NCI-H526 (cell line): ENCODE data around the gene ABHD15.
"Not testable (repeated sequence)": the region's sequence is repeated elsewhere in the genome, so short reads cannot be mapped to it uniquely, and the experiment has no call there.

Experiments
- DNase-seq, 2 experiments: peaks; one replicate each; lab custom pipeline; 2025; lab: John Stamatoyannopoulos, UW

The ABHD15 gene

GRCh38 chr17:29568331-29569244, 1.8 kb upstream of the ABHD15 start, which contains the start of gene TP53I13:
TP53I13 (plus strand) TSS chr17:29568701; CDS start chr17:29568759, 58 bp downstream.
- DNase-seq, result peak; percentile 89 to 99

DNA sequence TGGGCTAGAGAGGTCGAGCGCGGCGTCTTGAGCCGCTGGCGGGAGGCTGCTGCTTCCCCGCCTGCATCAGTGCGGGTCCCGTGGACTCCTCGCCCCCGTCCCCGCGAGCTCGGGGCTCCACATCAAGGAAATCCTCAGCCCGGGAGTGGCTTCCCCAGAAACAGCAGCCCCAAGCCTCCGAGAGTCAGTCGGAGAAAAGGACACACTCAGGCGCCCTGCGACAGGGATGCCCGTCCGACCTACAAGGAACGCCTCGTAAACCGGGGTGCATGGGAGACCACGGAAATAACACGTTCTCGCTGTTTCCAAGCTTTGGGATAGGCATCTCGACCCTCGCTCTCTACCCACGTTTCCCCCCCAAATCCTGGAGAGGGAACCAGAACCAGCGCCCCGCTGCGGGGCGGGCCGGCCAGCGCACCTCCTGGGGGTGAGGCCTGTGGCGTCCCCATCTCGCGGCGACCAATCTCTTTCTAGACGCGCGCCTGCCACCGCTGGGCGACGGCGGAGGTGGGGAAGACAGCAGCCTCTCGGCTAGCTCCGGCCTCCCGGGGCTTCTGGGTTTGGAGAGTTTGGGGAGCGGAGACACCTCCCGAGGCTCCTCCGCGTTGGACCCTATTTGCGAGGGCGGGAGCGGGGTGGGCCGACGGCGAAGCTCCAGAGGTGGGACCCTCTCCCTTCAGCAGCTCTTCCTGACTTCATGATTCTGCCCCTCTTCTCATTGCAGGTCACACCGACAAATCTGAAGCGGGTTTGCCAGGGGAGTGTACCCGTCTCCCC, 905 bp upstream of the ABHD15 start:
- peak; percentile 78 to 91 for DNase-seq

DNA sequence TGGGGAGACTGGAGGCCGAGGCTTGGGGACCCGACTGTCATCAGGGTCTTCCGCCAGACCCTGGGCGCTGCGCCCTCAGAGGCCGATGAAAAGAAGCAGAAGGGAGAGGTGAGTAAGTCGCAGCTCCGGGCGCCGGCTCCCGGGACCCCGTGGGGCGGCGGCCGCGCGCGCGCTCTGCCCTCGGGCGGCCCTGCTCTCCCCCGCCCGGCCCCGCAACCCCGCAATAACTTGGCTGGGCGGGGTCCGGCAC, 392 bp upstream of the ABHD15 start:
- no peak for DNase-seq

- peak; percentile 39 to 86 for DNase-seq
These were observed 979 bp downstream of the ABHD15 start for GRCh38 chr17:29565643-29566472.

GRCh38 chr17:29563816-29564215, 3.0 kb downstream of the ABHD15 start:
- no peak for DNase-seq

DNA sequence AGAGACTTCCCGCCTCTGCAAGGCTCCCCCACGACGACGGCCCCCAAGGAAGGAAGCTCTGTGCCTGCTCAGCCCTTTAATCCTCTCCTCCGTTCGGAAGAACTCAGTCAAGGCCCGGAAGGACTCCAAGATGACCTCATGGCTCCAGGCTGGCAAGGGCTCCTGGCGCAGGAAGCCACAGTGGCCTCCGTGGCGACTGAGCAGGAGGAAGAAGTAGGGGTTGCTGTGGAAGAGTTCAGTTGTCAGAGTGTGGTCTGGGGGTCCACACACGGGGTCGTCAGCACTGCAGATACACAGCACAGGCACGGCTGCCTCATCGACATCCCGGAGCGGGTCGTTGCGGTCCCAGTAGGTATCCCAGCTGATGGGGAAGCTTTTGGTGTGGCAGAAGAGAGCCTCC, 4.2 kb downstream of the ABHD15 start:
- DNase-seq, result no peak

DNA sequence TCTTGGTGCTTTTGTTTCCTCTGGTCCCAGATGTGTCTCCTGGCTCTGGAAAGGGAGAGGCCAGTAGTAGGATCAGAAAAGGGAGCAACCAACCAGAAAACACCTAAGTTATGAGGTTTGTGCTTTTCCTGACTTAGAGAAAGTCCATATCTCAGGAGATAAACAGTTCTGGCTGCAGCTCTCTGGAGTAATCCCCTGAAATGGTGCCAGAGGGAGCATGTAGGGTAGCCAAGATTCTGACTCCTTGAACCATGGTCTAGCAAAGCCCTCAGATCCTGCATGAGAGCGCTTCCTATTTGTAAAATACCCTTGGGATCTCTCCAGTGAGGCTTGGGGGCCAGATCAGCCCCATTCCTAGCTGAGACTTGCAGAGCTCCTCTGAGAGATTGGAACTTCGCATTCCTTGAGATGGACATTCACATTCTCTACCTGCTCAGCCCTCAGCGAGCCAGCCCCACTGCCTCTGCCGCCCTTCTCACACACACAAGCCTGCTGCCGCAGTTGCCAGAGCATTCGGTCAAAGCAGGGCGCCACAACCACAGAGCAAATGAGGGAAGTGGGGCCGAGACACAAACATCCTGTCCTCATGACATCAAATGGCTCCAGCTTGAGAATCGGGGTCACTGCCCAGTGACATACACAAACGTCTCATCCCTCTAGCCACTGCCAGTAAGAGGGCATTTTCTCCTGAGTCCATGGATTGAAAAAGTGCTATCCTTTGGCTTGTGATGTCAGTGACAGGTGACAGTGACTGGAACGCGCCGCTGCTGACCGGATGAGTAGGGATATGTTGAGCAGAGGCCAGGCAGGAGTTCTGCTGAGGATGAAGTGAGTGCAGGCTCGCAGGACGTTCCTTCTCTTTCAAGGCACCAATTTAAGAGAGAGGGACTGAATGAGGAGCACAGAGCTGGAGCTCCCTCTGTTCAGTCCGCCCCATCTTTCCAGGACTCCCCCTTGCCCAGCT, 5.0 kb downstream of the ABHD15 start:
- DNase-seq, result no peak

GRCh38 chr17:29560316-29560715, 6.5 kb downstream of the ABHD15 start:
- no peak for DNase-seq

DNA sequence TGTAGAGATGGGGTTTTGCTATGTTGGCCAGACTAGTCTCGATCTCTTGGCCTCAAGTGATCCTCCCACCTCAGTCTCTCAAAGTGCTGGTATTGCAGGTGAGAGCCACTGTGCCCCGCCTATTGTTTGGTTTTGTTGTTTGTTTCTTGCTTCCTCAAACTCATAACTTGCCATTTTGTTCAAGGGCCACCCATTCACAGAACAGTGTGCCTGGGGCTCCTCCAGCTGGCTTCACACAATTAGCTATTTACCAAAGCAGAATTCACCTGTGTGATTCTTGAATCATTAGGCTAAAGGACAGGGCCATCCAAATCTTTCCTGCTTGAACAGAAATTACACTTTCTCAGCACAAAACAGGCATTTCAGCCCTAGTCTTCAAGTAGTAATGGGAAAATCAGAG, 7.2 kb downstream of the ABHD15 start:
- no peak for DNase-seq

DNA sequence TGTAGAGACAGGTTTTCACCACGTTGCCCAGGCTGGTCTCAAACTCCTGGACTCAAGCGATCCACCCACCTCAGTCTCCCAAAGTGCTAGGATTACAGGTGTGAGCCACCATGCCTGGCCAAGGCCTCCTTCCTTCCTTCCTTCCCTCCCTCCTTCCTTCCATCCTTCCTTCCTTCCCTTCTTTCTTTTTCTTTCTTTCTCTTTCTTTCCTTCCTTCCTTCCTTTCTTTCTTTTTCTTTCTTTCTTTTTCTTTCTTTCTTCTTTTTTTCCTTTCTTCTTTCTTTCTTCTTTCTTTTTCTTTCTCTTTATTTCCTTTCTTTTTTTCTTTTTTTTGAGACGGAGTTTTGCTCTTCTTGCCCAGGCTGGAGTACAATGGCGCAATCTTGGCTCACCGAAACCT, 8.7 kb downstream of the ABHD15 start:
- not testable (repeated sequence) for DNase-seq

DNA sequence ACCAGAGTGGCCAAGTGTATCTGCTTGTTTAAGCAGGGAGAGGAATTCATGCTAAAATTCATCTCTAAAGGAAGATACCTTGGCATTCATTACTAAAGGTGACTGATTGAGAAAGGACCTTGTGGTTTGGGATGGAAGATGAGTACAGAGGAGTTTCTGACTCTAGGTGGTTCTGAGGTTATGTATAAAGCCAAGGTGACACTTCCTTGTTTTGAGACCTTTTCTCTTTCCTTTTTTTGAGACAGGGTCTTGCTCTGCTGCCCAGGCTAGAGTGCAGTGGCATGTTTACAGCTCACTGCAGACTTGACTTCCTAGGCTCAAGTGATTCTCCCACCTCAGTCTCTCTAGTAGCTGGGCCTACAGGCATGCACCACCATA, 9.1 kb downstream of the ABHD15 start:
- DNase-seq, result no peak

DNA sequence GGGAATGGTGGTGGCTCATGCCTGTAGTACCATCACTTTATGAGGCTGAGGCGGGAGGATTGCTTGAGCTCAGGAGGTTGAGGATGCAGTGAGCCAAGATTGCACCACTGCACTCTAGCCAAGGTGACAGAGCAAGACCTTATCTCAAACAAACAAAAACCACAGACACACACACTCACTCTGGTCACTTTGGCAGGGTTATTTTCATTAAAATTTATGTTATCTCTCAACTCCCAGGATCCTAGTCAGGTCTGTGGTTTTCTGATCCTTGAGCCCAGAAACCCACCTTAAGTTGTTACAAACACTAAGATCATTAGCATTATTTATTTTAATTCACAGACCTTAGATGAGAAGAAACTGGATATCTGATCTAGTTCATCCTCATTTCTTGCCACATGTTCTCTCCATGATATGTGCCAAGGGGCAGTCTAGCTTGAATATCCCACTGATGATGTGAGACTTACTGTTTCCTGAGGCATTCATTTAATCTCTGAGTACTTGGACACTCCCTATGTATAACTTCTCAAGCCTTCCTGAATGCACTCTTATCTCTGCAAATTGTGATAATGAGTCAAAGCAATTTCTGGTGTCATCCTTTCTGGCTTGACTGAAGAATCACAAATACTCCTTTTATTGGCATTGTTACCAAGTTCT, 9.6 kb downstream of the ABHD15 start:
- DNase-seq, result no peak

- DNase-seq, result peak in 1 of 2 experiments; percentile 25
These were observed 11.0 kb downstream of the ABHD15 start for GRCh38 chr17:29555840-29556239.

DNA sequence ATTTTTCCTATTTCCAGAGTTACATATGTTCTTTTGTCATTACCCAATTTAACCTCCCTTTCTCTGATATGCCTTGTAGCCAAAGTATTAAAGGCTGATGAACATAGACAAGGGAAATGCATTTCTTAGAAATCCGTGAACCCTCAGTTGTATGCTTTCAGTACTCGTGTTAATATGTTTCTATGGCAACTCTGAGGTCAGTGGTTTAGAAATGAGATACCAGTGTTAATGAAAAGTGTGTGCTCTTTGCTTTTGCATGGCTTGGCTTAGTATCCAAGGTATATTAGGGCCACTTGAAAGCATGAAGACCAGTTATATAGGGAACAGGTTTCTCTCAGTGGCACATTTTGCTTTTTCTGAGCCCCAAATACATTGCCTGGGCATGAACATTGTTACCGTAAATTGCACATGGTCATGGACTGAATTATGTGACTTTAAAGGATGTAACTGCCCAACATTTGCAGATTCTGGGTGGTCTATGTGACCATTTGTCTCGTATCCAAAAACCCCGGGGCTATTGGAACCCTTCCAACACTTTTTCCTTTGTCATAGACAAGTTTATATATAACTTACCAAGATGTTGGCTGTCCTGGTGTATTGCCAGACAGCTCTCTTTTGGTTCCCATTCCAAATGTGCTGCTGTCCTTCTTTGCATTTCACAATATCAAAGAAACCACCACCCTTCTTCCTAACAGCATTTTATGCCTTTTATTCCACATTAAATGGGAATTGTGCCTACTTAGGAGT, 17.5 kb downstream of the ABHD15 start:
- DNase-seq, result no peak

- no peak for DNase-seq
These were observed 20.0 kb downstream of the ABHD15 start for GRCh38 chr17:29546830-29547229.

DNA sequence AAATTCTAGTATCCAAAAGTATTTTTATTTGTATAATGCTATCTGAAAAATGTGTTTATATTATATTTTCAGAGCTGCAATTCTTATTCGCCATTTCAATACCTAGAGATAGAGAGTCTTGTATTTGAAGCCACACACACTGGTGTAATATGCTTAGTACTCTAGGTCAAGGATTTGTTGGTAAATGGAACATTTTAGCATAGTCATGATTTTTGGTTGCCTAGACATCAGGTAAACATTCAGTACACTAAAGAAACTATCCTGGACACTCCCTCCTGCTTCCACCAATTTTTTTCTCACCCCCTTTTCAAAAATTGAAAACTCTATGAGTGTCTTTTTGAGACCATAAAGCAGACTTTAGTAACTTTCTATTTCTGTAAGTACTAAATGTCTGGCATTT, 20.8 kb downstream of the ABHD15 start:
- no peak for DNase-seq

DNA sequence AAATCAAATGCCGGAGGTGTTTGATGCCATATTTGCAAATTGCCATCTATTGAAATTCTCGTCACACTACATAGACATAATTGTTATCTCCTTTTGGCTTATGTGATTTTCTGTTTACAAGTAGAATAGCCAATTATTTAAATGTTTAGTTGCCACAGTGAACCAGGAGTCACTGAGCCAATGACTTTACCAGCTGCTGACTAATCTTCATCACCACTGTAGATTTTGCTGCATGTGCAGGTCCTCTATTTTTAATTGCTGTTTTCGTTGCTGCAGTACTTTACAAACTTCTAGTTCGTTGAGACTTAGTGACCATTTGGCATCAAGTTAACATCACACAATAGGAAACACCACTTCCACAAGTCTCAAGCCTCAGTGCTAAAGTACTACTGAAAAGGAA, 22.8 kb downstream of the ABHD15 start:
- no peak for DNase-seq

DNA sequence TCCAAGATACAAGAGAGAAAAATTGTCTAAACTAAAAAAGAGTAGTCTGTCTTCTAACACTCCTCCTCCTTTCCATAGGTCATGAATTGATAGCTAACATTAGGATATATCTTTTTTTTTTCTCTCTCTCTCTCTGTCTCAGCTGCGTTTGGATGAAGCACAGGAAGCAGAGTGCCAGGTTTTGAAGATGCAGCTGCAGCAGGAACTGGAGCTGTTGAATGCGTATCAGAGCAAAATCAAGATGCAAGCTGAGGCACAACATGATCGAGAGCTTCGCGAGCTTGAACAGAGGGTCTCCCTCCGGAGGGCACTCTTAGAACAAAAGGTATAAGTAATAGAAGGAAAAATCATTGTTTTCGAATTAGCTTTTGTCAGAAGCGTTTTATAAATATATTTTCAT, 32.9 kb downstream of the ABHD15 start:
- DNase-seq, result no peak

GRCh38 chr17:29526322-29526721, 40.5 kb downstream of the ABHD15 start:
- no peak for DNase-seq

GRCh38 chr17:29524692-29525091, 42.1 kb downstream of the ABHD15 start:
- no peak for DNase-seq
